HG02885 (cell line): ENCODE measurements around the gene ZNF471.

Experiments
- ATAC-seq: cut with Tn5 transposase; IDR thresholded peaks from one replicate; pipeline ENCODE4 v1.9.1; 2021; ENCODE audit warnings: mild to moderate bottlenecking; ENCODE audit not compliant: unreplicated experiment, poor library complexity

ZNF471 gene

GRCh38 chr19:56572589-56572988 lies 64.9 kb downstream of the ZNF471 start:
- no peak for ATAC-seq

- no peak for ATAC-seq
These were observed 66.3 kb downstream of the ZNF471 start for GRCh38 chr19:56573914-56574313.

GRCh38 chr19:56577719-56578602 lies 70.3 kb downstream of the ZNF471 start:
- no peak for ATAC-seq
